Activated T-helper 2 cell treated with anti-CD3 and anti-CD28 coated beads, Interferon-gamma antibody, Interleukin-2, Interleukin-4, amounts not matched to agents 10 μg/mL and 5 μg/mL and 100 μg/mL, durations not matched to agents 14 hours and 24 hours and 36 hours (primary cell): ENCODE measurements around the gene RNF146. TPM values are rescaled to one million over a fixed set of nuclear protein-coding genes. Genes with fewer than 3 reads are reported as not detected.
"Not testable (repeated sequence)": the region's sequence is repeated elsewhere in the genome, so short reads cannot be mapped to it uniquely, and the experiment has no call there.

ENCODE experiments used
- DNase-seq: peaks from one replicate; pipeline ENCODE4 v3.0.0; 2021; ENCODE audit warnings: low spot score
- H3K27ac Mint-ChIP-seq: one replicate; pipeline ENCODE4 v1.8.0; 2021; ENCODE audit warnings: mixed read lengths
- H3K27me3 Mint-ChIP-seq: one replicate; pipeline ENCODE4 v1.8.0; 2021; ENCODE audit warnings: low read depth, mixed read lengths
- H3K36me3 Mint-ChIP-seq: one replicate; pipeline ENCODE4 v1.8.0; 2021; ENCODE audit warnings: low read depth, mixed read lengths
- H3K4me1 Mint-ChIP-seq: one replicate; pipeline ENCODE4 v1.8.0; 2021; ENCODE audit warnings: low read depth, mixed read lengths
- H3K4me3 Mint-ChIP-seq: one replicate; pipeline ENCODE4 v1.8.0; 2021; ENCODE audit warnings: low read depth, mild to moderate bottlenecking, moderate library complexity, mixed read lengths
- H3K9me3 Mint-ChIP-seq: one replicate; pipeline ENCODE4 v1.8.0; 2021; ENCODE audit warnings: mixed read lengths
- intact Hi-C: fragments of 100-400 bp; cut with micrococcal nuclease; formaldehyde crosslinking; loops from one replicate; pipeline ENCODE4 v1.15.1; 2023
- total RNA-seq: library from RNA; stranded (reverse); gene quantifications from 2 replicates; pipeline ENCODE4 v1.2.3, GENCODE V29; 2022

Gene RNF146, protein sequence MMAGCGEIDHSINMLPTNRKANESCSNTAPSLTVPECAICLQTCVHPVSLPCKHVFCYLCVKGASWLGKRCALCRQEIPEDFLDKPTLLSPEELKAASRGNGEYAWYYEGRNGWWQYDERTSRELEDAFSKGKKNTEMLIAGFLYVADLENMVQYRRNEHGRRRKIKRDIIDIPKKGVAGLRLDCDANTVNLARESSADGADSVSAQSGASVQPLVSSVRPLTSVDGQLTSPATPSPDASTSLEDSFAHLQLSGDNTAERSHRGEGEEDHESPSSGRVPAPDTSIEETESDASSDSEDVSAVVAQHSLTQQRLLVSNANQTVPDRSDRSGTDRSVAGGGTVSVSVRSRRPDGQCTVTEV
- total RNA-seq = 18.7 and 19.1 TPM in 2 replicates

GRCh38 chr6:127266178-127266891 lies at the start of gene RNF146:
TSS of gene RNF146 (plus strand) at chr6:127266864. CDS start at chr6:127280339, 13,475 bp downstream.
- Mint-ChIP-seq H3K9me3 (no peaks in the 10 kb centered on the region), H3K4me1 (peaks cover 28% of the 10 kb centered on the region), H3K4me3 (peak within 1 kb of the TSS; percentile 97), H3K27me3 (peaks cover 16% of the 10 kb centered on the region), H3K27ac (peak within 1 kb of the TSS; percentile 99), H3K36me3 (peaks cover 8% of the 10 kb centered on the region)
- DNase-seq = peak; percentile 69
- intact Hi-C loops = loop anchor here (1.0 to 5.0 kb wide), 6 partner anchors 24 to 1484 kb away; partner anchors contain the start of gene ECHDC1

DNA sequence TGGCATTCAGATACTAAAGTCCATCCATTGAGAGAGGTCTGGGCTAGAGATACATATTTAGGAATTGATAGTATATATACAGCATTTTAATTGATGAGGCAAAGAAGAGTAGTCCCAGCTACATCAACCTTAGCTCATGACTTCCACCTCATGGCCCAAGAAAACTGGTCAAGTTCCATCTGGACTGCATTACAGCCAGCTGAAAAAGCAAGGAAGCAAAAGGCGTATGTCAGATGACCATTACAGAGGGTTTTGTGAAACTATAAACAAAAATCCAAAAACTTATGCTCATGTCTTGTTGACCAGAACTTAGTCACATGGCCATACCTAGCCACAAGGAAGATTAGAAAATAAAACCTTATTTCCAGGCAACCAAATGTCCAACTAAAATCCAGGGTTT lies 46.8 kb upstream of the RNF146 start:
- H3K4me3 Mint-ChIP-seq = no peak overlapping the region
- no peak overlapping the region for H3K27ac Mint-ChIP-seq
- no peaks in the 10 kb centered on the region for H3K4me1 Mint-ChIP-seq
- no peaks in the 10 kb centered on the region for H3K36me3 Mint-ChIP-seq
- peaks cover 6% of the 10 kb centered on the region for H3K27me3 Mint-ChIP-seq
- DNase-seq = no peak
- no peaks in the 10 kb centered on the region for H3K9me3 Mint-ChIP-seq
- intact Hi-C loops = no loop called here

DNA sequence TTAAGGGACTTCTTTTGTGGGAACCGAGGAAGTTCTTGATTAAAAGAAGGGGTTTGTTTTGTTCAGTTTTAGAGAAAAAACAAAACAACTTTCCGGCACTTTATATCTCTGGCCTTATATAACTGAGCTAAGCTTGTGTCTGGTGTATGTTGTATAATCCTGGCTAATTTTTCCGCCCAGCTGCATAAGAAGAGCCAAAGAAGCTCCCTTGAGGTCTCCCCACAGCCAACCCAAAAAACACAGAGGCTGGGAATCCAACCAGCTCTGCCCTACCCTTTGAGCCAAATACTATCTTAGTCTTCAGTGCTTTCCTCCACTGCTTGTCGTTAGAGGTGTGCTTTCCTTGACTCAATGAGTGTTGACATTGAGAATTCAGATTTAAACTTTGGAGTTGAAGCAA lies 45.5 kb upstream of the RNF146 start:
- peaks cover 6% of the 10 kb centered on the region for H3K27me3 Mint-ChIP-seq
- no peaks in the 10 kb centered on the region for H3K4me1 Mint-ChIP-seq
- no peak overlapping the region for H3K4me3 Mint-ChIP-seq
- H3K36me3 Mint-ChIP-seq = no peaks in the 10 kb centered on the region
- DNase-seq = no peak
- no peak overlapping the region for H3K27ac Mint-ChIP-seq
- no peaks in the 10 kb centered on the region for H3K9me3 Mint-ChIP-seq
- intact Hi-C loops = no loop called here

DNA sequence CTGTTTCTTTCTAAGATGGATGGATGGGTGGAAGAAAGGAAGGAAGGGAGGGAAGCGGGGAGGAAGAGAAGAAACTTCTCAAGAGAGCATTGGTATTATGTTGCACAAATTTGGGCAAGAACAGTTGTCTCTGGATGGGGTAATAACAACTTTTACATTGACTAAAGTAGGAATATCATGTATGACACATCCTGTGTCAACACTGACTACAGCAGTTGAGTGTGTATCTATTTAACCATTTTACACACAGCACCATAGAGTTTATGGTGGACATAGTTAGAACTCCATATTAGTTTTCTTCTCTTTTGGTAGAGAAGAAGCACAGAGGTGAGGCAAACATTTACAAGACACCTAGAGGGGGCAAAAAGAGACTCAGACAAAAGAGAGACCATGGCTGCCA lies 44.2 kb upstream of the RNF146 start:
- Mint-ChIP-seq H3K9me3 (no peaks in the 10 kb centered on the region), H3K4me3 (no peak overlapping the region), H3K36me3 (no peaks in the 10 kb centered on the region), H3K4me1 (no peaks in the 10 kb centered on the region), H3K27ac (no peak overlapping the region), H3K27me3 (peaks cover 4% of the 10 kb centered on the region)
- intact Hi-C loops = no loop called here
- no peak for DNase-seq

GRCh38 chr6:127225497-127225896 lies 41.2 kb upstream of the RNF146 start:
- Mint-ChIP-seq H3K4me3 (no peak overlapping the region), H3K9me3 (no peaks in the 10 kb centered on the region), H3K27me3 (peaks cover 4% of the 10 kb centered on the region), H3K27ac (no peak overlapping the region), H3K36me3 (no peaks in the 10 kb centered on the region), H3K4me1 (no peaks in the 10 kb centered on the region)
- intact Hi-C loops = no loop called here
- no peak for DNase-seq

DNA sequence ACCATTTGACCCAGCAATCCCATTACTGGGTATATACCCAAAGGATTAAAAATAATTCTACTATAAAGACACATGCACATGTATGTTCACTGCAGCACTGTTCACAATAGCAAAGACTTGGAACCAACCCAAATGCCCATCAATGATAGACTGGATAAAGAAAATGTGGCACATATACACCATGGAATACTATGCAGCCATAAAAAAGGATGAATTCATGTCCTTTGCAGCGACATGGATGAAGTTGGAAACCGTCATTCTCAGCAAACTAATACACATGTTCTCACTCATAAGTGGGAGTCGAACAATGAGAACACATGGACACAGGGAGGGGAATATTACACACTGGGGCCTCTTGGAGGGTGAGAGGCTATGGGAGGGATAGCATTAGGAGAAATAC lies 32.8 kb upstream of the RNF146 start:
- H3K4me3 Mint-ChIP-seq, H3K4me1 Mint-ChIP-seq, intact Hi-C loops, H3K9me3 Mint-ChIP-seq, DNase-seq, H3K27ac Mint-ChIP-seq, H3K36me3 Mint-ChIP-seq, H3K27me3 Mint-ChIP-seq: not testable (repeated sequence)

DNA sequence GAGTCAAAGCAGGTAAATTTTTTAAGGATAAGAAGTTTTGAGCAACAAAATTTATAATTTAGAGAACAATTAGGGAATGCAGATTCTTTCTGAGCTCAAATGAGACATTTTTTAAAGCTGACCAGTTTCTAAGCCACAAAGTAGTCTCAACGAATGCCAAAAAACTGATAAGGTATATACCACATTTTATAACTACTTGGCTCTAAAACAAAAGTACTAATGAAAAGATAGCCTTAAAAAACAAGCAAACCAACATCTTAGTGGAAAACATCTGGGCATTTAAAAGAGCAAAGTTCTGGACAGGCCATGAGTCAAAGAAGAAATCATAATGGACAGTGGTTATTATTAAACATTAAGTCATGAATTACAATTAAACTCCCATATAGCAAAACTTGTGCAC lies 23.2 kb upstream of the RNF146 start:
- no peaks in the 10 kb centered on the region for H3K9me3 Mint-ChIP-seq
- no peak for DNase-seq
- no peak overlapping the region for H3K4me3 Mint-ChIP-seq
- H3K4me1 Mint-ChIP-seq = no peaks in the 10 kb centered on the region
- H3K36me3 Mint-ChIP-seq = no peaks in the 10 kb centered on the region
- peaks cover 4% of the 10 kb centered on the region for H3K27me3 Mint-ChIP-seq
- H3K27ac Mint-ChIP-seq = no peak overlapping the region
- intact Hi-C loops = no loop called here

- H3K27ac Mint-ChIP-seq = no peak overlapping the region
- H3K27me3 Mint-ChIP-seq = peaks cover 6% of the 10 kb centered on the region
- no peaks in the 10 kb centered on the region for H3K4me1 Mint-ChIP-seq
- no peaks in the 10 kb centered on the region for H3K36me3 Mint-ChIP-seq
- H3K4me3 Mint-ChIP-seq = no peak overlapping the region
- no peak for DNase-seq
- intact Hi-C loops = no loop called here
- no peaks in the 10 kb centered on the region for H3K9me3 Mint-ChIP-seq
Observed at GRCh38 chr6:127247114-127248096, 19.3 kb upstream of the RNF146 start.

DNA sequence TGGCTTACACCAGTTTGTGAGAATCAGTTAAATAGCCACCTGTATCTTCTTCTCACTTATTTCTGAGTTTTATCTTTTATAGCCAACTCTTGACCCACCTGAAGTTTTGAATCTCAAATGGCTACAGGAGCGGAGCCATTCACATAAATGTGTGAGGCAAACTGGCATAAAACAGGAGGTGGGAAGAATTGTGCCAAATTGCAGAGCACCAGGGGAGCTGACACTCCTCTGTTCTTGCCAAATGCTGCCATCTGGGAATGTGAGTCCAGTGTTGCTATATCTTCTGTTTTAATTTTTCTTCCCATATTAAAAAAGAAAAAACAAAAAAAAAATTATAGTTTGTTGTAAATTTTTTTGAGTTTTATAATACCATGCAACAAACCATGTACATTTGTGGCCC lies 17.0 kb upstream of the RNF146 start:
- intact Hi-C loops = no loop called here
- H3K27ac Mint-ChIP-seq = no peak overlapping the region

DNA sequence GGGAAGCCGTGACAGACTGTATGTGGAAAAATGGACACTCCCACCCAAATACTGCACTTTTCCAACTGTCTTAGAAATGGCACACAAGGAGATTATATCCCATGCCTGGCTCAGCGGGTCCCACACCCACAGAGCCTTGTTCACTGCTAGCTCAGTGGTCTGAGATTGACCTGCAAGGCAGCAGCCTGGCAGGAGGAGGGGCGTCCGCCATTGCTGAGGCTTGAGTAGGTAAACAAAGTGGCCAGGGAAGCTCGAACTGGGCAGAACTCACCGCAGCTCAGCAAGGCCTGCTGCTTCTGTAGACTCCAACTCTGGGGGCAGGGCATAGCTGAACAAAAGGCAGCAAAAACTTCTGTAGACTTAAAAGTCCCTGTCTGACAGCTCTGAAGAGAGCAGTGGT lies 11.4 kb upstream of the RNF146 start:
- Mint-ChIP-seq H3K36me3 (no peaks in the 10 kb centered on the region), H3K27me3 (peaks cover 19% of the 10 kb centered on the region), H3K4me3 (no peak overlapping the region), H3K27ac (no peak overlapping the region), H3K4me1 (no peaks in the 10 kb centered on the region), H3K9me3 (no peaks in the 10 kb centered on the region)
- DNase-seq = no peak
- intact Hi-C loops = no loop called here

More for the DNA sequence above, 17.0 kb upstream of the RNF146 start:
- no peak overlapping the region for H3K4me3 Mint-ChIP-seq
- no peaks in the 10 kb centered on the region for H3K36me3 Mint-ChIP-seq
- DNase-seq = no peak
- no peaks in the 10 kb centered on the region for H3K9me3 Mint-ChIP-seq
- H3K27me3 Mint-ChIP-seq = peaks cover 4% of the 10 kb centered on the region
- no peaks in the 10 kb centered on the region for H3K4me1 Mint-ChIP-seq

DNA sequence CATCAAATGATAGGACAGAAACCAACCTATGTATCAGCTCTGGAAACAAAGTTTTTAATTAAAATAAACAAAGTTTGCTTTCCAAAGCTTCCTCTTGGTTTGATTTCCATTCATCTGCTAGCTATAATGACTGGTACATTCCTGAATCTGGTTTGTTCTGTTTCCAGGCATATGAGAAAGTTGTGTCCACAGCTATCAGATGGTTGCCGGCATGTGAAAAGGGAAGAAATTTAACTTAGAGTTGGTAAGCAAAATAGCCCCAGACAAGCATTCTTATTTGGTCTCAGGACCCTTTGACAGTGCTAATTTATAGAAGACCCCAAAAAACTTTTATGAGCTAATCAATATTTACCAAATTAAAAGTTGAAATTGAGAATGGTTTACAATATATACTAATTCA lies 3.8 kb upstream of the RNF146 start:
- H3K4me3 Mint-ChIP-seq = no peak overlapping the region
- peaks cover 34% of the 10 kb centered on the region for H3K27me3 Mint-ChIP-seq
- H3K9me3 Mint-ChIP-seq = no peaks in the 10 kb centered on the region
- no peaks in the 10 kb centered on the region for H3K36me3 Mint-ChIP-seq
- intact Hi-C loops = no loop called here
- H3K27ac Mint-ChIP-seq = no peak overlapping the region
- H3K4me1 Mint-ChIP-seq = peaks cover 12% of the 10 kb centered on the region
- DNase-seq = no peak

GRCh38 chr6:127263481-127263880 lies 3.2 kb upstream of the RNF146 start:
- Mint-ChIP-seq H3K36me3 (peaks cover 3% of the 10 kb centered on the region), H3K27ac (no peak overlapping the region), H3K9me3 (no peaks in the 10 kb centered on the region), H3K4me1 (peaks cover 17% of the 10 kb centered on the region), H3K4me3 (no peak overlapping the region), H3K27me3 (peaks cover 34% of the 10 kb centered on the region)
- DNase-seq = no peak
- intact Hi-C loops = no loop called here
